Measurements from ENCODE around the gene AOX1. TPM values are rescaled to one million over a fixed set of nuclear protein-coding genes. Genes with fewer than 3 reads are reported as not detected.

The AOX1 gene
- total and polyA plus RNA-seq, 2 donors (not counting 1 experiment from before 2014, with no cell fraction given): 0.18 TPM; not detected in 1

GRCh38 chr2:200620606-200621390, 35.0 kb downstream of the AOX1 start:
- Histone ChIP-seq H3K4me2 (replicated peaks; ENCODE audit: low read depth, low read length, poor library complexity, severe bottlenecking) (no peak overlapping the region), H3K36me3 (replicated peaks in 1 of 2; ENCODE audit: control extremely low read depth in 1 of 2, control insufficient read depth in 1 of 2, extremely low read depth in 1 of 2, insufficient read depth in 2 of 2, low read length in 1 of 2) (no peaks in the 10 kb centered on the region), H4K20me1 (ENCODE audit: control insufficient read depth, insufficient read depth, low read length, poor library complexity, severe bottlenecking) (no peaks in the 10 kb centered on the region), H3K4me3 (ENCODE audit: control extremely low read depth in 1 of 5, extremely low read depth in 1 of 5, insufficient read depth in 1 of 5, low read depth in 2 of 5, low read length in 4 of 5) (no peak overlapping the region), H3K4me1 (ENCODE audit: control insufficient read depth in 2 of 2, insufficient read depth in 2 of 2, low read length in 2 of 2) (peaks cover 0 to 5% of the 10 kb centered on the region in 2 donors), H2AFZ (ENCODE audit: insufficient read depth, low read depth, low read length, poor library complexity, severe bottlenecking) (no peak overlapping the region), H3K9ac (ENCODE audit: low read length) (no peak overlapping the region), H3K9me3 (ENCODE audit: control extremely low read depth in 1 of 3, control insufficient read depth in 2 of 3, insufficient read depth in 1 of 3, low read length in 2 of 3) (no peaks in the 10 kb centered on the region), H3K79me2 (ENCODE audit: control insufficient read depth, insufficient read depth, low read length) (no peaks in the 10 kb centered on the region), H3K27ac (ENCODE audit: low read length in 2 of 2) (no peak overlapping the region), H3K27me3 (replicated peaks in 1 of 4; ENCODE audit: control extremely low read depth in 1 of 4, control insufficient read depth in 3 of 4, insufficient read depth in 4 of 4, low read length in 3 of 4) (no peaks in the 10 kb centered on the region)
- TF ChIP-seq CTCF (IDR thresholded peaks at IDR 0.05) (no peak), EZH2 (IDR thresholded peaks at IDR 0.05; ENCODE audit: borderline replicate concordance, insufficient read depth, low read depth, low read length, poor library complexity, severe bottlenecking) (no peak)
- Mint-ChIP-seq H3K9me3 (ENCODE audit: insufficient read depth) (no peaks in the 10 kb centered on the region), H3K27ac (no peak overlapping the region), H3K27me3 (peaks cover 21% of the 10 kb centered on the region), H3K4me3 (no peak overlapping the region), H3K4me1 (peaks cover 17% of the 10 kb centered on the region)
- ChIA-PET CTCF (interaction anchor here (0.7 to 0.8 kb wide), 2 partner anchors 35 to 84 kb away, joined by 3 read pairs; partner anchors contain the start of gene AOX1), POLR2A (no interaction called here)
- ATAC-seq (ENCODE audit: low read depth): no peak
- no peak for DNase-seq
- WGBS (ENCODE audit: insufficient coverage): 88% methylated on average over 3 of the region's 7 CpGs
- intact Hi-C loops (cut with micrococcal nuclease): no loop called here

DNA sequence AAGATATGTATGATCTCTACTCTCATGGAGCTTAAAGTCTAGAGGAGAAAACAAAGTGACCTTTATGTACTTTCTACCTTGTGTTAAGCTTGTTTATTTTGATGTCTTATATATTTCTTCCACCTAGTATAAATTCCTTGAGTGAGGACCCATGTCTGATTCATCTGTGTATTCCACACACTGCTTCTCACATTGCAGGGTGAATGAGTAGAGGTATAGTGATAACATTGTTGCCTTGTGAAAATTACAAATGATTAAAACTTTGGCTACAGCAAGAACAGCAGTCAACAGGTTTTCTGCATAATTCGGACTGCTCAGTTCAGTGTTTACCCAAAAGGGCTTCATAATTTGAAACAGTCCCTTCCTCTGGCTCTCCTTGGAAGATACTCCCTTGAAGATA, 36.3 kb downstream of the AOX1 start:
- Mint-ChIP-seq H3K4me1 (peaks cover 10% of the 10 kb centered on the region), H3K27ac (no peak overlapping the region), H3K4me3 (no peak overlapping the region), H3K9me3 (ENCODE audit: insufficient read depth) (no peaks in the 10 kb centered on the region), H3K27me3 (peaks cover 21% of the 10 kb centered on the region)
- DNase-seq (no peak), ATAC-seq (ENCODE audit: low read depth) (no peak)
- POLR2A ChIA-PET: no interaction called here
- Histone ChIP-seq H3K27ac (ENCODE audit: low read length in 2 of 2) (no peak overlapping the region), H3K4me2 (replicated peaks; ENCODE audit: low read depth, low read length, poor library complexity, severe bottlenecking) (no peak overlapping the region), H3K27me3 (replicated peaks in 1 of 4; ENCODE audit: control extremely low read depth in 1 of 4, control insufficient read depth in 3 of 4, insufficient read depth in 4 of 4, low read length in 3 of 4) (no peaks in the 10 kb centered on the region), H3K4me1 (ENCODE audit: control insufficient read depth in 2 of 2, insufficient read depth in 2 of 2, low read length in 2 of 2) (peaks cover 0 to 5% of the 10 kb centered on the region in 2 donors), H3K36me3 (replicated peaks in 1 of 2; ENCODE audit: control extremely low read depth in 1 of 2, control insufficient read depth in 1 of 2, extremely low read depth in 1 of 2, insufficient read depth in 2 of 2, low read length in 1 of 2) (no peaks in the 10 kb centered on the region), H4K20me1 (ENCODE audit: control insufficient read depth, insufficient read depth, low read length, poor library complexity, severe bottlenecking) (no peaks in the 10 kb centered on the region), H3K79me2 (ENCODE audit: control insufficient read depth, insufficient read depth, low read length) (no peaks in the 10 kb centered on the region), H2AFZ (ENCODE audit: insufficient read depth, low read depth, low read length, poor library complexity, severe bottlenecking) (no peak overlapping the region), H3K9me3 (ENCODE audit: control extremely low read depth in 1 of 3, control insufficient read depth in 2 of 3, insufficient read depth in 1 of 3, low read length in 2 of 3) (no peaks in the 10 kb centered on the region), H3K9ac (ENCODE audit: low read length) (no peak overlapping the region), H3K4me3 (ENCODE audit: control extremely low read depth in 1 of 5, extremely low read depth in 1 of 5, insufficient read depth in 1 of 5, low read depth in 2 of 5, low read length in 4 of 5) (no peak overlapping the region)
- WGBS (ENCODE audit: insufficient coverage): no CpG with 5 or more reads among the region's 1 CpG
- no peak for TF ChIP-seq CTCF (IDR thresholded peaks at IDR 0.05)
- CTCF ChIA-PET: no interaction called here
- intact Hi-C loops (cut with micrococcal nuclease): no loop called here

All from B cell (primary cell).